PC-3 (cell line): ENCODE measurements around the gene RPL10A. TPM values are rescaled to one million over a fixed set of nuclear protein-coding genes. Genes with fewer than 3 reads are reported as not detected.

Source experiments
- ATAC-seq: fragments of 200-7000 bp; cut with Tn5 transposase; 2 replicates; pipeline ENCODE4 v1.9.1; 2020; ENCODE audit warnings: mild to moderate bottlenecking, moderate library complexity
- BruUV-seq: library from RNA; stranded (reverse); fragments of 400-500 nt; replicated peaks from 2 replicates; lab custom pipeline; 2021; lab: Mats Ljungman, UMichigan
- CTCF ChIA-PET: fragments of 300-600 bp; sonication (Branson Sonifier 250); formaldehyde crosslinking; loops from one replicate; lab custom pipeline; 2022; ENCODE audit warnings: antibody characterized with exemption; lab: Charles Lee
- POLR2A ChIA-PET: fragments of 300-600 bp; sonication (Branson Sonifier 250); formaldehyde crosslinking; loops from one replicate; lab custom pipeline; 2022; ENCODE audit warnings: antibody characterized with exemption; ENCODE audit not compliant: unreplicated experiment; lab: Charles Lee
- DNase-seq: peaks from one replicate; pipeline ENCODE4 v3.0.0-alpha.2; 2015
- H2AFZ ChIP-seq: fragments of 300-600 bp; sonication (generic); 2 replicates; pipeline ENCODE4 v1.6.0; 2016; ENCODE audit warnings: antibody characterized with exemption, low read length
- H3F3A ChIP-seq: fragments of 300-600 bp; sonication (generic); one replicate; pipeline ENCODE4 v1.6.0; 2017; ENCODE audit warnings: antibody characterized with exemption, low read length, control low read depth, mild to moderate bottlenecking; ENCODE audit not compliant: unreplicated experiment
- H3K27ac ChIP-seq: fragments of 300-600 bp; sonication (generic); 2 replicates; pipeline ENCODE4 v1.5.1; 2016; ENCODE audit warnings: mild to moderate bottlenecking, low read length
- H3K27me3 ChIP-seq: fragments of 300-600 bp; sonication (generic); 2 replicates; pipeline ENCODE4 v1.6.1; 2016; ENCODE audit warnings: low read length, mixed read lengths
- H3K36me3 ChIP-seq: fragments of 300-600 bp; sonication (generic); 2 replicates; pipeline ENCODE4 v1.6.1; 2016; ENCODE audit warnings: low read depth, mixed run types, low read length, mixed read lengths
- H3K4me1 ChIP-seq: fragments of 300-600 bp; sonication (generic); 2 replicates; pipeline ENCODE4 v1.5.1; 2016; ENCODE audit warnings: low read length; ENCODE audit not compliant: insufficient read depth
- H3K4me2 ChIP-seq: fragments of 300-600 bp; sonication (generic); 2 replicates; pipeline ENCODE4 v1.6.0; 2016; ENCODE audit warnings: low read length
- H3K4me3 ChIP-seq: fragments of 300-600 bp; sonication (generic); 2 replicates; pipeline ENCODE4 v1.5.1; 2016; ENCODE audit warnings: mild to moderate bottlenecking, low read length, mixed read lengths
- H3K79me2 ChIP-seq: fragments of 300-600 bp; sonication (generic); 2 replicates; pipeline ENCODE4 v1.6.1; 2017; ENCODE audit warnings: low read length, mixed read lengths
- H3K9ac ChIP-seq: fragments of 300-600 bp; sonication (generic); 2 replicates; pipeline ENCODE4 v1.6.0; 2016; ENCODE audit warnings: mild to moderate bottlenecking, low read length
- H3K9me2 ChIP-seq: fragments of 300-600 bp; sonication (generic); replicated peaks from 2 replicates; pipeline ENCODE4 v1.6.1; 2016; ENCODE audit warnings: mixed run types, low read length, mixed read lengths
- H3K9me3 ChIP-seq: fragments of 300-600 bp; sonication (generic); 2 replicates; pipeline ENCODE4 v1.6.1; 2016; ENCODE audit warnings: low read length, mixed read lengths
- H4K20me1 ChIP-seq: fragments of 300-600 bp; sonication (generic); 2 replicates; pipeline ENCODE4 v1.6.1; 2016; ENCODE audit warnings: low read length, mixed read lengths
- EZH2 ChIP-seq: fragments of 300-600 bp; sonication (generic); IDR thresholded peaks from one replicate; pipeline ENCODE4 v1.6.1; 2017; ENCODE audit warnings: antibody characterized with exemption, mild to moderate bottlenecking, low read length; ENCODE audit not compliant: unreplicated experiment
- EZH2phosphoT487 ChIP-seq: fragments of 300-600 bp; sonication (generic); IDR thresholded peaks from 2 replicates; pipeline ENCODE4 v1.6.1; 2018; ENCODE audit warnings: mild to moderate bottlenecking, antibody characterized with exemption, low read length, borderline replicate concordance
- intact Hi-C: fragments of 100-400 bp; cut with micrococcal nuclease; formaldehyde crosslinking; loops from 2 replicates; pipeline ENCODE4 v1.9.0; 2023
- total RNA-seq: library from RNA; depleted of rRNA; stranded (reverse); fragments of >200 nt; gene quantifications from 2 replicates; pipeline ENCODE4 v1.2.3, GENCODE V29; 2014
- TF ChIP-seq, protein P1 (sequence below): fragments of 300-600 bp; sonication (generic); conservative IDR thresholded peaks from 2 replicates; pipeline ENCODE4 v1.5.1; 2017; ENCODE audit warnings: antibody characterized with exemption, low read depth, mild to moderate bottlenecking, low read length

RPL10A gene
- total RNA-seq, 1 experiment from 2014 or later = 1,509 TPM

DNA sequence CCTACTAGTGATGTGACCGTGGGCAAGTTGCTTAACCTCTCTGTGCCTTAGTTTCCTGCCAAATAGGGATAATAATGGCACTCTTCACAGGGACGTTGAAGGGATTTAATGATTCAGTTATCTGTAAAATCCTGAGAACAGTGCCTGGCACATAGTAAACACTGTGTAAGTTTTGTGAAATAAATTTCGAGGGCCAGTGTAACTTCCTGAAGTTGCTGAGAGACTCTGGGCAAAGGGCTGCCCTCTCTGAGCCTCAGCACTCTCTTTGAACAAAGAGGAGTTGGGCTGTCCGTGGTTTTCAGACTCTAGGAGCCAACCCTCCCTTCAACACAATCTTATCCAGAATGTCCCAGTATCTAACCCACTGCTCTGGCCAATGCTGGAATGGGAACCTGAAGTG, 31.2 kb downstream of the RPL10A start:
- Histone ChIP-seq H3K4me2 (no peak overlapping the region), H3K4me3 (no peak overlapping the region), H3K27me3 (no peaks in the 10 kb centered on the region), H2AFZ (no peak overlapping the region), H3K9ac (no peak overlapping the region), H3K9me3 (no peaks in the 10 kb centered on the region), H3K27ac (no peak overlapping the region), H3K36me3 (no peaks in the 10 kb centered on the region), H3F3A (no peaks in the 10 kb centered on the region), H4K20me1 (no peaks in the 10 kb centered on the region), H3K79me2 (peaks cover 19% of the 10 kb centered on the region), H3K4me1 (peaks cover 28% of the 10 kb centered on the region), H3K9me2 (no peaks in the 10 kb centered on the region)
- no peak for DNase-seq
- TF ChIP-seq, protein P1, sequence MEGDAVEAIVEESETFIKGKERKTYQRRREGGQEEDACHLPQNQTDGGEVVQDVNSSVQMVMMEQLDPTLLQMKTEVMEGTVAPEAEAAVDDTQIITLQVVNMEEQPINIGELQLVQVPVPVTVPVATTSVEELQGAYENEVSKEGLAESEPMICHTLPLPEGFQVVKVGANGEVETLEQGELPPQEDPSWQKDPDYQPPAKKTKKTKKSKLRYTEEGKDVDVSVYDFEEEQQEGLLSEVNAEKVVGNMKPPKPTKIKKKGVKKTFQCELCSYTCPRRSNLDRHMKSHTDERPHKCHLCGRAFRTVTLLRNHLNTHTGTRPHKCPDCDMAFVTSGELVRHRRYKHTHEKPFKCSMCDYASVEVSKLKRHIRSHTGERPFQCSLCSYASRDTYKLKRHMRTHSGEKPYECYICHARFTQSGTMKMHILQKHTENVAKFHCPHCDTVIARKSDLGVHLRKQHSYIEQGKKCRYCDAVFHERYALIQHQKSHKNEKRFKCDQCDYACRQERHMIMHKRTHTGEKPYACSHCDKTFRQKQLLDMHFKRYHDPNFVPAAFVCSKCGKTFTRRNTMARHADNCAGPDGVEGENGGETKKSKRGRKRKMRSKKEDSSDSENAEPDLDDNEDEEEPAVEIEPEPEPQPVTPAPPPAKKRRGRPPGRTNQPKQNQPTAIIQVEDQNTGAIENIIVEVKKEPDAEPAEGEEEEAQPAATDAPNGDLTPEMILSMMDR = no peak
- TF ChIP-seq EZH2phosphoT487 (no peak), EZH2 (no peak)
- no peak for ATAC-seq
- intact Hi-C loops = no loop called here
- BruUV-seq = no TSS peak
- POLR2A ChIA-PET = no interaction called here
- CTCF ChIA-PET = no interaction called here

DNA sequence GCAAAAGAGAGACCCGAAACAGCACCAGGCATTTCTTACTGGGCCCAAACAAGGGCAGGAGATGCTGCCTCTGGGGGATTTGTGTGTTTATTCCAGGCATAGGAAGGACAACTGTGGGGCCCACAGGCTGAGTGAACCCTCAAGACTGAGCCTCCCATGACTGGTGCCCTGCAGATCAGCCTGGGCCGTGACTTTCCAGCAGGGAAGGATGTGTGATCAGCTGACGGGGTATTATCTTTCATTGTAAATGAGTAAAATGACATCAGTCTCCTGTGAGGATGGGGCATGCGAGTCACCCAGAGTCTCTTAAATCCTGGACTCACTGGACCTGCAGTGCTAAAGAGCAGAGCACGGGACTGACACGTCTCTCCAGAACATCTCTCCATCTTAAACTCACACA, 32.6 kb downstream of the RPL10A start:
- Histone ChIP-seq H3K27me3 (no peaks in the 10 kb centered on the region), H3K9ac (no peak overlapping the region), H3K9me2 (no peaks in the 10 kb centered on the region), H3K9me3 (no peaks in the 10 kb centered on the region), H3F3A (no peaks in the 10 kb centered on the region), H3K4me1 (peaks cover 15% of the 10 kb centered on the region), H2AFZ (no peak overlapping the region), H3K27ac (no peak overlapping the region), H4K20me1 (no peaks in the 10 kb centered on the region), H3K36me3 (no peaks in the 10 kb centered on the region), H3K79me2 (peaks cover 5% of the 10 kb centered on the region), H3K4me2 (no peak overlapping the region), H3K4me3 (no peak overlapping the region)
- peak; percentile 3; the same call in 1 of the 2 replicates for ATAC-seq
- BruUV-seq = no TSS peak
- POLR2A ChIA-PET = no interaction called here
- intact Hi-C loops = no loop called here
- peak; percentile 58 for DNase-seq
- no peak for TF ChIP-seq EZH2
- no peak for TF ChIP-seq EZH2phosphoT487
- TF ChIP-seq, protein P1 = no peak
- CTCF ChIA-PET = no interaction called here

DNA sequence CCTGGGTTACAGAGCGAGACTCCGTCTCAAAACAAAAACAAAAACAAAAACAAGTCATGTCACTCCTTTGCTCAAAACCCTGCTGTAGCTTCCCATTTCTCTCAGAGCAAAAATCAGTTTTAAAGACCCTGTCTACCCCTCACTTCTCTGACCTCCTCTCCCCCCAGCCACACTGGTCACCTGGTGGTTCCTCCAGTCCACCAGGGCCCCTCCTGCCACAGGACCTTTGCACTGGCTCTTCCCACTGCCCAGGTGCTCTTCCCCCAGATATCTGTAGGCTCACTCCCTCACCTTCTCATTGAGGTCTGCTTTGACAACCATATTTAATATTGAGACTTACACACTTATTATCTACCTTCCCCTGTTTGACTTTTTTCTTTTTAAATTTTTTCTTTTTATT, 33.6 kb downstream of the RPL10A start:
- CTCF ChIA-PET = no interaction called here
- H3K27me3 ChIP-seq = no peaks in the 10 kb centered on the region
- intact Hi-C loops = no loop called here
- no TSS peak for BruUV-seq
- no peaks in the 10 kb centered on the region for H3K79me2 ChIP-seq
- ATAC-seq (no peak), DNase-seq (no peak)
- no peaks in the 10 kb centered on the region for H3K9me3 ChIP-seq
- H3K36me3 ChIP-seq = no peaks in the 10 kb centered on the region
- no peaks in the 10 kb centered on the region for H3F3A ChIP-seq
- H3K4me1 ChIP-seq = peaks cover 13% of the 10 kb centered on the region
- H3K27ac ChIP-seq = no peak overlapping the region
- H3K4me2 ChIP-seq = no peak overlapping the region
- POLR2A ChIA-PET = no interaction called here
- TF ChIP-seq, protein P1 = no peak
- no peaks in the 10 kb centered on the region for H4K20me1 ChIP-seq
- H2AFZ ChIP-seq = no peak overlapping the region
- H3K9ac ChIP-seq = no peak overlapping the region
- H3K9me2 ChIP-seq = no peaks in the 10 kb centered on the region
- H3K4me3 ChIP-seq = no peak overlapping the region
